Liver (tissue), 9 donors: ENCODE measurements around the gene LENG9. TPM values are rescaled to one million over a fixed set of nuclear protein-coding genes. Genes with fewer than 3 reads are reported as not detected.

Experiments
- DNase-seq: peaks from one replicate; pipeline ENCODE4 v3.0.0-alpha.2; 2017; ENCODE audit warnings: low spot score
- H3K27ac ChIP-seq, 2 donors: one replicate each; pipeline ENCODE4 v1.7.0; 2013; ENCODE audit warnings: inconsistent platforms in 2 of 2, low read length in 2 of 2, control low read depth in 1 of 2, low read depth in 1 of 2, mild to moderate bottlenecking in 1 of 2
- H3K27me3 ChIP-seq, 4 donors: one replicate each; pipeline versions ENCODE4 v1.6.1 to v1.7.0; 2013; ENCODE audit warnings: low read length in 3 of 4, inconsistent platforms in 1 of 4, mild to moderate bottlenecking in 1 of 4, moderate library complexity in 1 of 4; ENCODE audit not compliant: control insufficient read depth in 4 of 4, insufficient read depth in 4 of 4
- H3K36me3 ChIP-seq, 4 donors: one replicate each; pipeline versions ENCODE4 v1.6.1 to v1.7.0; 2013; ENCODE audit warnings: low read length in 3 of 4, mild to moderate bottlenecking in 3 of 4, low read depth in 1 of 4, moderate library complexity in 1 of 4; ENCODE audit not compliant: control insufficient read depth in 4 of 4, insufficient read depth in 3 of 4
- H3K4me1 ChIP-seq, 4 donors: one replicate each; pipeline versions ENCODE4 v1.6.1 to v1.7.0; 2013; ENCODE audit warnings: low read length in 3 of 4, mild to moderate bottlenecking in 3 of 4, moderate library complexity in 1 of 4; ENCODE audit not compliant: control insufficient read depth in 4 of 4, insufficient read depth in 4 of 4
- H3K4me3 ChIP-seq, 3 donors: one replicate each; pipeline versions ENCODE4 v1.6.1 to v1.7.0; 2013; ENCODE audit warnings: low read length in 3 of 3, control low read depth in 1 of 3, low read depth in 1 of 3, mild to moderate bottlenecking in 1 of 3
- H3K9ac ChIP-seq, 2 donors: one replicate each; pipeline ENCODE4 v1.7.0; 2013; ENCODE audit warnings: low read length in 2 of 2, mild to moderate bottlenecking in 2 of 2, moderate library complexity in 2 of 2, control low read depth in 1 of 2, low read depth in 1 of 2
- H3K9me3 ChIP-seq, 4 donors: one replicate each; pipeline versions ENCODE4 v1.6.1 to v1.7.0; 2013; ENCODE audit warnings: low read length in 3 of 4; ENCODE audit not compliant: control insufficient read depth in 4 of 4
- FOXA1 ChIP-seq: IDR thresholded peaks from 2 replicates; pipeline ENCODE4 v1.6.1; 2016; ENCODE audit warnings: antibody characterized with exemption
- FOXA2 ChIP-seq: IDR thresholded peaks from 2 replicates; pipeline ENCODE4 v1.6.1; 2016; ENCODE audit warnings: antibody characterized with exemption
- GABPA ChIP-seq, 2 donors: IDR thresholded peaks in 1 of 2; conservative IDR thresholded peaks in 1 of 2; 2 replicates each; pipeline ENCODE4 v1.6.1; 2016; ENCODE audit warnings: antibody characterized with exemption in 2 of 2, mild to moderate bottlenecking in 1 of 2, moderate library complexity in 1 of 2
- HNF4G ChIP-seq: IDR thresholded peaks from 2 replicates; pipeline ENCODE4 v1.6.1; 2016; ENCODE audit warnings: antibody characterized with exemption
- JUND ChIP-seq, 2 donors: IDR thresholded peaks; 2 replicates each; pipeline ENCODE4 v1.6.1; 2016; ENCODE audit warnings: antibody characterized with exemption in 2 of 2
- NR2F2 ChIP-seq: IDR thresholded peaks from 2 replicates; pipeline ENCODE4 v1.6.1; 2016; ENCODE audit warnings: antibody characterized with exemption
- RAD21 ChIP-seq, 2 donors: IDR thresholded peaks; 2 replicates each; pipeline ENCODE4 v1.6.1; 2016; ENCODE audit warnings: antibody characterized with exemption in 2 of 2, mild to moderate bottlenecking in 2 of 2
- RXRA ChIP-seq, 2 donors: IDR thresholded peaks; 2 replicates each; pipeline ENCODE4 v1.6.1; 2017 to 2018; ENCODE audit warnings: antibody characterized with exemption in 2 of 2, mild to moderate bottlenecking in 1 of 2
- TAF1 ChIP-seq: conservative IDR thresholded peaks from 2 replicates; pipeline ENCODE4 v1.6.1; 2016; ENCODE audit warnings: antibody characterized with exemption, mild to moderate bottlenecking
- YY1 ChIP-seq: IDR thresholded peaks from 2 replicates; pipeline ENCODE4 v1.6.1; 2016; ENCODE audit warnings: antibody characterized with exemption, mild to moderate bottlenecking
- WGBS: extraction: QIAGEN DNeasy Blood & Tissue Kit; methylation state at CpG from one replicate; pipeline ENCODE4 v1.1.7; 2013; 5-methylcytosine and 5-hydroxymethylcytosine counted together
- polyA plus RNA-seq, 2 donors: library from polyadenylated mRNA; stranded (reverse) in 1 of 2; unstranded in 1 of 2; fragments of 200-250 nt in 1 of 2; fragments of >200 nt in 1 of 2; fragmentation: Nextera tagmentation in 1 of 2; extraction: Ambion mirVana in 1 of 2; gene quantifications; one replicate each; pipeline versions ENCODE4 v1.2.1 to v1.2.3, GENCODE V29; 2013 to 2015
- total RNA-seq, 2 donors: library from RNA; depleted of rRNA; stranded (reverse); fragments of >200 nt; gene quantifications; one replicate each; pipeline ENCODE4 v1.2.3, GENCODE V29; 2014
- TF ChIP-seq, protein P1 (sequence below): IDR thresholded peaks from 2 replicates; pipeline ENCODE4 v1.6.1; 2016; ENCODE audit warnings: antibody characterized with exemption
- TF ChIP-seq, protein P2 (sequence below): IDR thresholded peaks from 2 replicates; pipeline ENCODE4 v1.6.1; 2016; ENCODE audit warnings: antibody characterized with exemption
- TF ChIP-seq, protein P3 (sequence below): IDR thresholded peaks from 2 replicates; pipeline ENCODE4 v1.6.1; 2016; ENCODE audit warnings: antibody characterized with exemption
- TF ChIP-seq, protein P4 (sequence below): fragments of 150-350 bp; IDR thresholded peaks from 2 replicates; pipeline ENCODE4 v1.5.1; 2017; ENCODE audit warnings: improper control_type of control experiment, low read depth, low read length; ENCODE audit not compliant: missing input control
- donor health status: healthy.
- donor health status: healthy.
- donor health status: healthy.
- donor health status: healthy.
- donor health status: healthy.

Gene LENG9
- total and polyA plus RNA-seq, 4 donors: 0.19 to 6.9 (median 2.0) TPM

DNA sequence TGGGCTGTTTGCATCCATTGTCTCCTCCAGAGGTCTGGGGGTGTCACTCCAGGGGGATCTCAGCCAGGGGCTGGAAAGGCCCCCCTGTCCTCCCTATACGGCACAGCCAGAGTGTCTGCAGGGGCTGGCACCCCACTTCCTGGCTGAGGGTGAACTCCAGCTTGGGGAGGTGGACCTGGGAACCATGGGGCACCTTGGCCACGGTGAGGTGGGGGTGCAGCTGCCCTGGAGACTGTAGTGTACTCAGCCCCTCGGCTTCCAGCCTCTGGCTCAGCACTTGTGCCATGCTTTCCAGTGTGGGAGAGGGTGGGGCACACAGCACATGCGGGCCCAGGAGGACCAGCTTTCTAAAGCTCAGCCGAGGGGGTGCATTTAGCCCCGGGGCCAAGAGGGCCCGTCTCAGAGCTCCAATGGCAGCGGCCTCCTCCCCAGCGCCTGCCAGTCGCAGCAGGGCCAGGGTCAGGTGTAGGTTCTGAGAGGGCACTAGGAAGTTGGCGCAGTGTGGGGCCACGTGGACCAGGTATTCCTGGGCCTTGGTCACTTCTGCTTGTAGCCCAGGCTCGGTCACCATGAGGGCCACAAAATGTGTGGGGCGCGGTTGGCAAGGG is 1.4 kb downstream of the LENG9 start:
- H3K27me3 ChIP-seq: no peaks in the 10 kb centered on the region
- H3K4me3 ChIP-seq: peak overlapping the region in 1 of 3 donors; percentile 76
- no peak overlapping the region for H3K9ac ChIP-seq
- no peak for DNase-seq
- WGBS: 77% methylated on average over 15 of the region's 15 CpGs
- H3K4me1 ChIP-seq: peaks cover 8 to 26% (median 17%) of the 10 kb centered on the region in 4 donors
- H3K36me3 ChIP-seq: peaks cover 18 to 43% (median 33%) of the 10 kb centered on the region in 4 donors
- H3K9me3 ChIP-seq: no peaks in the 10 kb centered on the region
- peak overlapping the region; percentile 90 to 95 for H3K27ac ChIP-seq
- TF ChIP-seq, protein P1, sequence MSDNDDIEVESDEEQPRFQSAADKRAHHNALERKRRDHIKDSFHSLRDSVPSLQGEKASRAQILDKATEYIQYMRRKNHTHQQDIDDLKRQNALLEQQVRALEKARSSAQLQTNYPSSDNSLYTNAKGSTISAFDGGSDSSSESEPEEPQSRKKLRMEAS: no peak
- TF ChIP-seq, protein P2, sequence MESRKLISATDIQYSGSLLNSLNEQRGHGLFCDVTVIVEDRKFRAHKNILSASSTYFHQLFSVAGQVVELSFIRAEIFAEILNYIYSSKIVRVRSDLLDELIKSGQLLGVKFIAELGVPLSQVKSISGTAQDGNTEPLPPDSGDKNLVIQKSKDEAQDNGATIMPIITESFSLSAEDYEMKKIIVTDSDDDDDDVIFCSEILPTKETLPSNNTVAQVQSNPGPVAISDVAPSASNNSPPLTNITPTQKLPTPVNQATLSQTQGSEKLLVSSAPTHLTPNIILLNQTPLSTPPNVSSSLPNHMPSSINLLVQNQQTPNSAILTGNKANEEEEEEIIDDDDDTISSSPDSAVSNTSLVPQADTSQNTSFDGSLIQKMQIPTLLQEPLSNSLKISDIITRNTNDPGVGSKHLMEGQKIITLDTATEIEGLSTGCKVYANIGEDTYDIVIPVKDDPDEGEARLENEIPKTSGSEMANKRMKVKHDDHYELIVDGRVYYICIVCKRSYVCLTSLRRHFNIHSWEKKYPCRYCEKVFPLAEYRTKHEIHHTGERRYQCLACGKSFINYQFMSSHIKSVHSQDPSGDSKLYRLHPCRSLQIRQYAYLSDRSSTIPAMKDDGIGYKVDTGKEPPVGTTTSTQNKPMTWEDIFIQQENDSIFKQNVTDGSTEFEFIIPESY: no peak
- no peak for TF ChIP-seq HNF4G
- TF ChIP-seq GABPA (IDR thresholded peaks at IDR 0.05 in 1 of 2, conservative IDR thresholded peaks at IDR 0.05 in 1 of 2): no peak
- TF ChIP-seq JUND (IDR thresholded peaks at IDR 0.05): no peak
- no peak for TF ChIP-seq NR2F2
- TF ChIP-seq, protein P3, sequence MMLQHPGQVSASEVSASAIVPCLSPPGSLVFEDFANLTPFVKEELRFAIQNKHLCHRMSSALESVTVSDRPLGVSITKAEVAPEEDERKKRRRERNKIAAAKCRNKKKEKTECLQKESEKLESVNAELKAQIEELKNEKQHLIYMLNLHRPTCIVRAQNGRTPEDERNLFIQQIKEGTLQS: no peak
- TF ChIP-seq, protein P4, sequence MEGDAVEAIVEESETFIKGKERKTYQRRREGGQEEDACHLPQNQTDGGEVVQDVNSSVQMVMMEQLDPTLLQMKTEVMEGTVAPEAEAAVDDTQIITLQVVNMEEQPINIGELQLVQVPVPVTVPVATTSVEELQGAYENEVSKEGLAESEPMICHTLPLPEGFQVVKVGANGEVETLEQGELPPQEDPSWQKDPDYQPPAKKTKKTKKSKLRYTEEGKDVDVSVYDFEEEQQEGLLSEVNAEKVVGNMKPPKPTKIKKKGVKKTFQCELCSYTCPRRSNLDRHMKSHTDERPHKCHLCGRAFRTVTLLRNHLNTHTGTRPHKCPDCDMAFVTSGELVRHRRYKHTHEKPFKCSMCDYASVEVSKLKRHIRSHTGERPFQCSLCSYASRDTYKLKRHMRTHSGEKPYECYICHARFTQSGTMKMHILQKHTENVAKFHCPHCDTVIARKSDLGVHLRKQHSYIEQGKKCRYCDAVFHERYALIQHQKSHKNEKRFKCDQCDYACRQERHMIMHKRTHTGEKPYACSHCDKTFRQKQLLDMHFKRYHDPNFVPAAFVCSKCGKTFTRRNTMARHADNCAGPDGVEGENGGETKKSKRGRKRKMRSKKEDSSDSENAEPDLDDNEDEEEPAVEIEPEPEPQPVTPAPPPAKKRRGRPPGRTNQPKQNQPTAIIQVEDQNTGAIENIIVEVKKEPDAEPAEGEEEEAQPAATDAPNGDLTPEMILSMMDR: no peak
- TF ChIP-seq FOXA1: no peak
- no peak for TF ChIP-seq FOXA2
- no peak for TF ChIP-seq RXRA (IDR thresholded peaks at IDR 0.05)
- TF ChIP-seq RAD21 (IDR thresholded peaks at IDR 0.05): no peak
- no peak for TF ChIP-seq YY1
- no peak for TF ChIP-seq TAF1

DNA sequence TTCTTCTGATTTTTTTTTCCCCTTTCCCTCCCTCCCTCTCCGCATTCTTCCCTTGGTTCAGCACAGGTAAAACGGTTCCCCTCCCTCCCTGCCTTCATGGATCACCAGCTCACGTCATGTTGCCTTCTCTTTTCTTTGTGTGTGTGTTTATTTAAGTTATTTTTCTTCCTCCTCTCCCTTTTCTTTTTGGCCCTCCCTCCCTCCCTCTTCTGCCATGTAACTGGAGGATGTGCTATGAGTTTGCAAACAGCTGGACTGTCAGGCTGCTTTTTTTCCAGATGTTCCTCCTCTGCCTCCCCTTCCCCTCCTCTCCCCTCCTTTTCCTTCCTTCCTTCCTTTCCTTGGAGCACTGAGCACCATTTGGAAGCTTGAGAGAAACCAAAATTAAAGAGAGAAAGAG is 2.0 kb downstream of the LENG9 start:
- H3K27me3 ChIP-seq: no peaks in the 10 kb centered on the region
- no peak overlapping the region for H3K9ac ChIP-seq
- 63% methylated on average over 3 of the region's 3 CpGs for WGBS
- H3K27ac ChIP-seq: no peak overlapping the region
- H3K4me3 ChIP-seq: no peak overlapping the region
- TF ChIP-seq, protein P3: no peak
- no peak for TF ChIP-seq FOXA1
- TF ChIP-seq NR2F2: no peak
- TF ChIP-seq RXRA (IDR thresholded peaks at IDR 0.05): no peak
- TF ChIP-seq, protein P2: no peak
- H3K36me3 ChIP-seq: peaks cover 19 to 49% (median 38%) of the 10 kb centered on the region in 4 donors
- no peaks in the 10 kb centered on the region for H3K9me3 ChIP-seq
- peaks cover 8 to 26% (median 17%) of the 10 kb centered on the region in 4 donors for H3K4me1 ChIP-seq
- DNase-seq: no peak
